Measurements from ENCODE around the gene USP32. TPM values are rescaled to one million over a fixed set of nuclear protein-coding genes. Genes with fewer than 3 reads are reported as not detected.

The USP32 gene
- polyA plus RNA-seq, 3 donors: 10.1 to 26.6 (median 16.6) TPM

DNA sequence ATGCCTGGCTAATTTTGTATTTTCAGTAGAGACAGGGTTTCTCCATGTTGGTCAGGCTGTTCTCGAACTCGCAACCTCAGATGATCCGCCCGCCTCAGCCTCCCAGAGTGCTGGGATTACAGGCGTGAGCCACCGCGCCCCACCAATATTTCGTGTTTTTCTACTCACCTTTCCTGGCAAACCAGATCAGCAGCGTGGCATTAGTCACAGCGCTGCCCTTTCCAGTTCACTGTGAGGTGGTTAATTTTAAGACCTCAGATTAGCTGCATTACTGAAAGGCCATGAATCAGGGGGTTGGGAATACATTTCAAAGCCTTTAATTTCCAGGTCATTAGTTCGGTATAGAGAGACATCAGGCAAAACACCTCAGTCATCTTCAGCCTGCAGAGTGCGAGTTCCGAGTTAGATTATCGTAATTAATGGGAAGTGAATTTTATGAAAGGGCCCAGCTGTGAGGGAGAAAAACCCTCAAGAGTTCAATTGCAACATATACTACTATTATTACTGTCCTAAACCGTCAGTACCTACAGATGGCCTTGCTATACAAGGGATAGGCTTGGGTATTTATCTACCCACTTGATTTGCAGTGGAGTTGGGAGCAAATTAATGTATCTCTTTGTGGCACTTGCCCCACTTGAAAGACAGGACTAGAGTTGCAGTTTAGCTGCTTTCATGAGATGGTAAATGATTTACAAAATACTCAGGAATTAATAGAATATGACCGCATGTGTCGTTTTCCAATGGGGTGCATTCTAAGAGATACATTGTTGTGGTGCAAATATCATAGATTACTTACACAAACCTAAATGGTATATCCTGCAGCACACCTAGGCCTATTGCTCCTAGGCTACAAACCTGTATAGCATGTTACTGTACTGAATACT, 2.1 kb upstream of the USP32 start:
- Mint-ChIP-seq H3K9me3 (peaks cover 0 to 2% (median 0%) of the 10 kb centered on the region in 7 donors), H3K27me3 (ENCODE audit: low read depth in 3 of 3) (no peaks in the 10 kb centered on the region), H3K4me1 (peaks cover 79% of the 10 kb centered on the region), H3K36me3 (no peaks in the 10 kb centered on the region), H3K27ac (peak overlapping the region; percentile 84 to 99 (median 99)), H3K4me3 (peak overlapping the region; percentile 24 to 26)
- WGBS (ENCODE audit: insufficient coverage): 86% methylated on average over 8 of the region's 17 CpGs
- H3K9ac ChIP-seq (ENCODE audit: insufficient read depth, low read length, poor library complexity, severe bottlenecking): no peak overlapping the region
- intact Hi-C loops (cut with micrococcal nuclease): no loop called here
- H3K27ac ChIP-seq (ENCODE audit: low read depth in 1 of 2, low read length in 2 of 2): peak overlapping the region; percentile 57 to 92
- no peaks in the 10 kb centered on the region for H3K9me3 ChIP-seq (replicated peaks in 1 of 2; ENCODE audit: control insufficient read depth in 1 of 2, insufficient read depth in 1 of 2, low read length in 2 of 2)
- peaks cover 83 to 84% of the 10 kb centered on the region in 2 donors for H3K4me1 ChIP-seq (ENCODE audit: control insufficient read depth in 1 of 2, insufficient read depth in 2 of 2, low read length in 2 of 2)
- H3K36me3 ChIP-seq (replicated peaks in 1 of 2; ENCODE audit: control insufficient read depth in 1 of 2, insufficient read depth in 2 of 2, low read length in 2 of 2): no peaks in the 10 kb centered on the region
- TF ChIP-seq, protein P1, sequence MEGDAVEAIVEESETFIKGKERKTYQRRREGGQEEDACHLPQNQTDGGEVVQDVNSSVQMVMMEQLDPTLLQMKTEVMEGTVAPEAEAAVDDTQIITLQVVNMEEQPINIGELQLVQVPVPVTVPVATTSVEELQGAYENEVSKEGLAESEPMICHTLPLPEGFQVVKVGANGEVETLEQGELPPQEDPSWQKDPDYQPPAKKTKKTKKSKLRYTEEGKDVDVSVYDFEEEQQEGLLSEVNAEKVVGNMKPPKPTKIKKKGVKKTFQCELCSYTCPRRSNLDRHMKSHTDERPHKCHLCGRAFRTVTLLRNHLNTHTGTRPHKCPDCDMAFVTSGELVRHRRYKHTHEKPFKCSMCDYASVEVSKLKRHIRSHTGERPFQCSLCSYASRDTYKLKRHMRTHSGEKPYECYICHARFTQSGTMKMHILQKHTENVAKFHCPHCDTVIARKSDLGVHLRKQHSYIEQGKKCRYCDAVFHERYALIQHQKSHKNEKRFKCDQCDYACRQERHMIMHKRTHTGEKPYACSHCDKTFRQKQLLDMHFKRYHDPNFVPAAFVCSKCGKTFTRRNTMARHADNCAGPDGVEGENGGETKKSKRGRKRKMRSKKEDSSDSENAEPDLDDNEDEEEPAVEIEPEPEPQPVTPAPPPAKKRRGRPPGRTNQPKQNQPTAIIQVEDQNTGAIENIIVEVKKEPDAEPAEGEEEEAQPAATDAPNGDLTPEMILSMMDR (IDR thresholded peaks at IDR 0.05): no peak
- peak in 2 of 3 donors; percentile 60 to 70 for DNase-seq
- H4K20me1 ChIP-seq (ENCODE audit: insufficient read depth, low read length): peaks cover 4% of the 10 kb centered on the region
- no peaks in the 10 kb centered on the region for H3K27me3 ChIP-seq (ENCODE audit: control insufficient read depth in 2 of 2, insufficient read depth in 2 of 2, low read length in 2 of 2)
- H3K79me2 ChIP-seq (ENCODE audit: insufficient read depth, low read length): peaks cover 45% of the 10 kb centered on the region
- no peak overlapping the region for H2AFZ ChIP-seq (ENCODE audit: insufficient read depth, low read depth, low read length, poor library complexity, severe bottlenecking)
- peak overlapping the region; percentile 88 for H3K4me2 ChIP-seq (replicated peaks; ENCODE audit: extremely low read depth, low read length, poor library complexity, severe bottlenecking)
- peak overlapping the region in 1 of 3 experiments; percentile 91 for H3K4me3 ChIP-seq (replicated peaks in 1 of 3; ENCODE audit: low read depth in 2 of 3, low read length in 3 of 3)

DNA sequence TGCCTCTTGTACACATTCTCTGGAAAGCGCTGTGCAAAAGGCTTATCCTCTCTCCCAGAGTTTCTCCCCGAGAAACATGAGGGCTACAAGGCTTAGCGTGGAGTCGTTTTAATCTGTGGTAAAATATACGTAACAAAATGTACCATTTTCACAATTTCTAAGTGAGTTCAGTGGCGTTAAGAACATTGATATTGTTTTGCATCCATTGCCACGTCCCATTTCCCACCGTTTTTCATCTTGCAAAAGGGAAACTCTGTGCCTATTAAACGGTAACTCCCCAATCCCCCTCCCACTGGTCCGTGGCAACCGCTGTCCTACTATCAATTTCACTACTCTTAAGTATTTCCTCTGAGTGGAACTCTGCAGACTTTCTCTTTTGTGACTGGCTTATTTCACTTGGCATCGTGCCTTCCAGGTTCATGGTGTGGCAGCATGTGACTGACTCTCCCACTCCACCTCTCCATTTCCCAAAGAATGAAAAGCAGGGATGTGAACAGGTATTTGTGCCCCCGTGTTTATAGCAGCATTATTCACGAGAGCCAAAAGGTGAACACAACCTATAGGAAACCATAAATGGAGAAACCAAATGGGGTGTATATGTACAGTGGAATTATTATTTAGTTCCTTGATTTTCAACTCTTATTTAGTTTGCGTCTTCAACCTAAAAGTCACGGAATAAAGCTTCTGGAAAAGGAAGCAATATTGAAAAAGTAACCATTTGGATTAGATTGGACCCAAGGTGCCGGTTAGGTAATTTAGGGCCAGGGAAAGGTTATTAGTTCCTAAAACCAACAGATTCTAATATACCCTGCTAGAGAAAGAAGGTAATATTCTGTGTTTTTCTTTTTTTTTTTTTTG, 1.1 kb upstream of the USP32 start:
- H3K9me3 ChIP-seq (replicated peaks in 1 of 2; ENCODE audit: control insufficient read depth in 1 of 2, insufficient read depth in 1 of 2, low read length in 2 of 2): no peaks in the 10 kb centered on the region
- peaks cover 10% of the 10 kb centered on the region for H4K20me1 ChIP-seq (ENCODE audit: insufficient read depth, low read length)
- H3K27ac Mint-ChIP-seq: peak overlapping the region; percentile 98 to 100 (median 99)
- peak overlapping the region; percentile 42 to 91 (median 83) for H3K4me3 ChIP-seq (replicated peaks in 1 of 3; ENCODE audit: low read depth in 2 of 3, low read length in 3 of 3)
- H3K27ac ChIP-seq (ENCODE audit: low read depth in 1 of 2, low read length in 2 of 2): peak overlapping the region; percentile 89 to 92
- no peaks in the 10 kb centered on the region for H3K36me3 ChIP-seq (replicated peaks in 1 of 2; ENCODE audit: control insufficient read depth in 1 of 2, insufficient read depth in 2 of 2, low read length in 2 of 2)
- peak in 2 of 3 donors; percentile 40 to 53 for DNase-seq
- peak overlapping the region; percentile 76 for H2AFZ ChIP-seq (ENCODE audit: insufficient read depth, low read depth, low read length, poor library complexity, severe bottlenecking)
- TF ChIP-seq, protein P1 (IDR thresholded peaks at IDR 0.05): no peak
- H3K9me3 Mint-ChIP-seq: peaks cover 0 to 2% (median 0%) of the 10 kb centered on the region in 7 donors
- peak overlapping the region; percentile 97 to 99 for H3K4me3 Mint-ChIP-seq
- H3K27me3 ChIP-seq (ENCODE audit: control insufficient read depth in 2 of 2, insufficient read depth in 2 of 2, low read length in 2 of 2): no peaks in the 10 kb centered on the region
- H3K79me2 ChIP-seq (ENCODE audit: insufficient read depth, low read length): peaks cover 56% of the 10 kb centered on the region
- H3K4me2 ChIP-seq (replicated peaks; ENCODE audit: extremely low read depth, low read length, poor library complexity, severe bottlenecking): peak overlapping the region; percentile 88
- H3K4me1 Mint-ChIP-seq: peaks cover 79% of the 10 kb centered on the region
- intact Hi-C loops (cut with micrococcal nuclease): no loop called here
- WGBS (ENCODE audit: insufficient coverage): 0% methylated on average over 5 of the region's 17 CpGs
- H3K36me3 Mint-ChIP-seq: no peaks in the 10 kb centered on the region
- peak overlapping the region; percentile 92 for H3K9ac ChIP-seq (ENCODE audit: insufficient read depth, low read length, poor library complexity, severe bottlenecking)
- H3K27me3 Mint-ChIP-seq (ENCODE audit: low read depth in 3 of 3): no peaks in the 10 kb centered on the region
- peaks cover 78 to 84% of the 10 kb centered on the region in 2 donors for H3K4me1 ChIP-seq (ENCODE audit: control insufficient read depth in 1 of 2, insufficient read depth in 2 of 2, low read length in 2 of 2)

All from CD14-positive monocyte (primary cell).